Activated CD4-positive, alpha-beta T cell treated with anti-CD3 and anti-CD28 coated beads, Interleukin-2, Interleukin-6, amounts not matched to agents 100 ng/mL and 50 ng/mL, durations not matched to agents 16 hours and 8 hours (primary cell): ENCODE results near the gene GREB1.
A peak's percentile ranks its signal among the peaks of the same experiment; 100 is the strongest.

ENCODE experiments used
- DNase-seq: peaks from one replicate; pipeline ENCODE4 v3.0.0-alpha.2; 2020

Gene GREB1

DNA sequence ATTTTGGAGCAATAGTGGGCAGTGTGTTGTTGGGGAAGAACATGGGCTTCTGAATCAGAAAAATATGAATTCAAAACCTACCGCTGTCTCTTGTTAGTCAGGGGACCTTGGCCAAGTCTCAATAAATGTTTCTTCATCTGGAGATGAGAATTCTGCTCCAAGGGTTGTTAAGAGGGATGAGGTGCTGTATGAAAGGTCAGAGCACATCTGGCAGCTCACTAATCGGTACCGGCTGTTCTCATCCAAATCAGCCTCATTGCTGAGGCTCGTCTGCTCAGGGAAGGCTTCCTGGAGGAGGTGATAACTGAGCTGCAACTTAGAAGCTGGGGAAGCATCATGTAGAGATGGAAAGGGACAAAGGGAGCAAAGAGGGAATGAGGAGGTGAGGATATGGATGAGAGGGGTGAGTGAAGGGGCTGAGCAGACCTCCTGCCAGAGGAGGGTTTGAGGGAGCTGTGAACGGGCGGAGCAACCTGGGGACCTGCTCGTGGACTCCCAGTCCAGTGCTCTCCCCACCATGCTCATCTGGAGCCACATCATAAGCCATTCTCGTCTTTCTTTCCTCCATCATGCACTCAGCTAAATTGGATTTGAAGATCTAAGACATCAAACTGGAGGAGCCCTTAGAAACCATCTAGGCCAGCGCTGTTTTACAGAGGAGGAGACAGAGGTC is 47.4 kb downstream of the GREB1 start:
- DNase-seq = no peak

DNA sequence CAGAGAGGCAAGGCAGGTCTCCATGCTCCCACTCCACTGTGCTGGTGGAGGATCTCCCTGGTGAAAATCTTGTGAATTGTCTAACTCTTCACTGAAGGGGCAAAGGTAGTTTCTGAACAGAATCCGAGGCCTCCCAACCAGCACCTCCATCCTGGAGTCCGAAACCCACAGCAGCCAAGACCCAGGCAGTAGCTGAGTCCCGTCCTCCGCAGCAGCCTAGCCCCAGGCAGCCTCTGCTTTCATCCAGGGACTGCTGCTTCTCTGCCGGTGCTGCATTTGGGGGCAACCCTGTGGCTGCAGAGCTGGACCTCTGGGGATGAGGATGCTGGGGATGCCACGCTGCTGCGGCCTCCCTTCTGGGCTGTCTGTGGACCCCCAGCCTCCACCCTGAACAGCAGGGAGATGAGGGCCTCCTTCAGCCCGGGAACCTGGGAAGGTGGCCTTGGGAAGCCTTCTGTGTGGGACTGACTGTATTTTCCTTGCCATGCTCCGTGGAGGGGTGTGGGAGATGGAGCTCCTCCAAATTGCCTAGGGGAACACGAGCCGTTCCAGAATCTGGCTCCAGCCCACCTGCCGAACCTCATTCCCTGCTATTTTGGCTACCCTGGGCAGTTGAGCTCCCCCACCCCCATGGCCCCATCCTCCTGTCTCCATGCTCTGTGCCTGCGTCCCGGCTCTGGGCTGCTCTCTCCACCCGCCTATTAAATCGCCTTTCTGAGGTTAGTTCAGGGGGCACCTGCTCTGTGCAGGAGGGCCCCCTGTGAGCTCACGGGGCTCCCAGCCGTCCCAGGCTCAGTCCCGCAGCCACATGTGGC is 48.2 kb downstream of the GREB1 start:
- DNase-seq = no peak

DNA sequence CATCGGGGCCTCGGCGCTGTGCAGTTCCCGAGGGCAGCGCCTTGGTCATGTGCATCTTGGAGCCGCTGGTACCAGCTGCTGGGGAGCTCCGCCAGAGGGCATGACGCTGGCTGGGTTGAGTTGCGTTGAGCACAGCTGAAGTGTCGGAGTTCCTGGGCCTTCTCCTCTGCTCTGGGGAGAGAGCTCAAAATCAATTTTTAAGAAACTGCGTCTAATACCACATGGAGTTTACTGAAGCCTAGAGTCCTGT is 48.7 kb downstream of the GREB1 start:
- no peak for DNase-seq

DNA sequence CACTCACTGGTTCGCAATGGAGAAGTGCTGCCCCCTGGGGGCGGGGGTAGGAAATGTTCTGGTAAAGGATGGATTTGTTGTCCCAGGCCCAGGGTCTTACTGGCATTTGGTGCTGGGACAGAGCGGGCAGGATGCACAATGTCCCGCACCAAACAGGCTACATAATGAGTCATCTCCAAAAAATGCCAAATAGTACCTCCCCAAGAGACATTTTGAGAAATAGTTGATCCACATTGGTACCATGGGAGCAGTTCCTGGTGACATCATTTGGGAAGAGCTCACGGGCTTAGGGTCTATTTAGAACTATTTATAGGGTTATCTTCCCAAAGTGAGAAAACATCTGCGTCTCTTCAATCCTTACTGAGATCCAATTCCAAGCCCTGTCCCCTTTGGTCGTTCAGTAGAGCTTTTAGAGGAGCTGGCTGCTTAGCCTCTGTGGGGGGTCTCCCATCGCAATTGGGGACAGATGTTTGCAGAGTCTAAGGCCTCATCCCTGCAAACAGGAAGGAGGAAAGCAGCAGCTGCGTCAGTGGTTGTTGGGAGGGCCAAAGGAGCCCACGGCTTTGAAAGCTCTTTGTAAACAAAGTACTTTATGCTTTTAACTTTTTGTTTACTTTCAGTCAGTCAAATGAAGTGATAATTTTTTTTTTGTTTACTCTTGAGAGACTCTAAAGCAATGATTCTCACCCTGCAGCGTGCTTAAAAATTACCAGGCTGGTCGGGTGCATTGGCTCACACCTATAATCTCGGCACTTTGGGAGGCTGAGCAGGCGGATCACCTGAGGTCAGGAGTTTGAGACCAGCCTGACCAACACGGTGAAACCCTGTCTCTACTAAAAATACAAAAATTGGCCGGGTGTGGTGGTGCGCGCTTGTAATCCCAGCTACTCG is 49.3 kb downstream of the GREB1 start:
- DNase-seq = peak; percentile 79

DNA sequence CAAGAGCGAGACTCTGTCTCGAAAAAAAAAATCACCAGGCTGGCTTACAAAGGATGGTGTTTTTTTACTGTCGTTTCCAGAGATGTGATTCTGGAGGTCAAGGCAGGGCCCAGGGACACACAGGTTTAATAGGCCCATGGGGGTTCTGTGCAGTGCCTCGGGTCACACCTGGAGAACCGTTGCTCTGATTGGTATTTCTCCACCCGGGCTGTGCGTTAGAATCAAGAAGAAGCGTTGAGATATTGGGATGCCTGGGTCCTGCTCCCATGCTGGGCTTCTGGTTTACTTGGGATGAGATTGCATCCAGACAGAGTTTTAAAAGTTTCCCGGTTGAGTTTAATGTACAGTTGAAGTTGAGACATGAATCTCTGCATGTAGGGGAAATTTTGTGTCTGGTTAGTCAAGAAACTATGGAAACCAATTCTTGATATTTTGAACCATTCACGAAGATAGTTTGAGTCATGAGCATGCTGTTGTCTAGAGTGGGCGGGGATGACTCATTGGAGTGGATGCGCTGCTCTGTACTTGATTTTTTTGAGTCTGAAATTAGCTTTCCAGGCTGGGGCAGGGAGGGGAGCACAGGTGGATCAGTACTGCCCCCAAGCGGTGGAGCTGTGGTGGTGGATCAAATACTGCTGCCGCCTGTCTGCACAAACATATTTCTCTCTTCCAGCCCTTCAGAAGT is 50.1 kb downstream of the GREB1 start:
- peak; percentile 88 for DNase-seq

DNA sequence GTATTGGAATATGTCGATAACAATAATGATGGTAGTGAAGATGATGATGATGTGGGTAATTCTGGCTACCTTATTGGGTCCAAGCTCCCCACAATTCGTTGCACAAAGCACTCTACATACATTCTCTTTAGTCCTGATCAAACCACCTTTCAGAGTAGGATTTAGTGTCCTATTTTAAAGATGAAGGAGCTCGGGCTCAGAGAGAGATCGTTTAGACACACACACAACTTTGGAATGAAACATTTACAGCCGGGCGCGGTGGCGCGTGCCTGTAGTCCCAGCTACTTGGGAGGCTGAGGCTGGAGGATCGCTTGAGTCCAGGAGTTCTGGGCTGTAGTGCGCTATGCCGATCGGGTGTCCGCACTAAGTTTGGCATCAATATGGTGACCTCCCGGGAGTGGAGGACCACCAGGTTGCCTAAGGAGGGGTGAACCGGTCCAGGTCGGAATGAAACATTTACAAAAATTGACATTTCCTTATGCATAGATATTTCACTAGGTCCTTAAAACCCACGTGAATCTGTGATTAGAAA is 50.7 kb downstream of the GREB1 start:
- DNase-seq = no peak

DNA sequence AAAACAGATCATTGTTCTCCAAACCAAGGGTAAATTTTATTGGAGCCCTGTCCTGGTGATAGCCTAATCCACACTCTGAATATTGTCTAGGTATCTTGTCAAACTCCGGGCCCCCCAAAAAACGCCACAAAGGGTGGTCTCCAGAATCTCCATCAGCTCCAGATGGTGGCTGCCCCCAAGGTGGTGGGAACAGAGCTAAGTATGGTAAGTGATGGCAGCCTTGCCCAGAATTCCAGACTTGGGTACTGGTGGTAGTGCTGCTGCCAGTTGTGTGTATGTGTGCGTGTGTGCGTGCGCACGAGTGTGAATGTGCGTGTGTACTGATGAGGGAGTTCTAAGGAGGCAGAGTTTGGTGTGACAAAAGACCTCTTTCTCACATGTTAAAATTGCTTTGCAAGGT is 51.2 kb downstream of the GREB1 start:
- DNase-seq = no peak

DNA sequence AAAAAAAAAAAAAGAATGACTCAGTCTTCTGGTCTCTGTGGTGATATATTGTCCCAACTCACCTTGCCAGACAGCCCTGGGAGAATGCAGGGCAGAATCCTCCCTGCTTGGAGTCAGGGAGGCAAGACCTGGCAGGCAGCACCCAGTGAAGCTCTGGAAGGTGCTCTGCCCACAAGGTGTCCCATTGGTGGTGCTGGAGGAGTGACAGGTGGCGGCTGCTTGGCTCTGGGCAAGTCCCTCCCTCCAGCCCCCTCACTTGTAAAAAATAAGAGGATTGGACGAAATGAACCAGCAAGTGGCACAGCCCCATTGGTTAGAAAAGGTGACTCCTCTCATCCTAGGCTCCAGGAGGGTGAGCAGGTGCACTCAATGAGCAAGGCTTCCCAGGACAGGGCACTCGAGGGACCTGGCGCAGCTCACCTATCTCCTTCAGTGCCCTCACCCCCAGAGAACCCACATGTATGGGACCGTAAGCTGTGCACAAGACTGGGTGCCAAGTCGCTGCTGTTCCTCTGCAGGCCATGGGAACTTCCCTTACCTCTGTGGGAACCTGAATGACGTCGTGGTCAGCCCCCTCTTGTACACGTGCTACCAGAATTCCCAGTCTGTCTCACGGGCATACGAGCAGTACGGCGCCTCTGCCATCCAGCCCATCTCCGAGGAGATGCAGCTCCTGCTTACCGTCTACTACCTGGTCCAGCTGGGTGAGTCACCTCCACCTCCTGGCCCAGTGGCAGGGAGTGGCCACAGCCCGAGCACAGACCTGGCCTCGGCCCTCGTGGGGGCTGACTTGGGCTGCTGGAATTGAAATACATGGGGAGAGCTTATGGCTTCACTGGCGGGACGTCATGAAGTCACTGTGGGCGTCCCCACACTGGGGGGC is 54.6 kb downstream of the GREB1 start:
- no peak for DNase-seq

DNA sequence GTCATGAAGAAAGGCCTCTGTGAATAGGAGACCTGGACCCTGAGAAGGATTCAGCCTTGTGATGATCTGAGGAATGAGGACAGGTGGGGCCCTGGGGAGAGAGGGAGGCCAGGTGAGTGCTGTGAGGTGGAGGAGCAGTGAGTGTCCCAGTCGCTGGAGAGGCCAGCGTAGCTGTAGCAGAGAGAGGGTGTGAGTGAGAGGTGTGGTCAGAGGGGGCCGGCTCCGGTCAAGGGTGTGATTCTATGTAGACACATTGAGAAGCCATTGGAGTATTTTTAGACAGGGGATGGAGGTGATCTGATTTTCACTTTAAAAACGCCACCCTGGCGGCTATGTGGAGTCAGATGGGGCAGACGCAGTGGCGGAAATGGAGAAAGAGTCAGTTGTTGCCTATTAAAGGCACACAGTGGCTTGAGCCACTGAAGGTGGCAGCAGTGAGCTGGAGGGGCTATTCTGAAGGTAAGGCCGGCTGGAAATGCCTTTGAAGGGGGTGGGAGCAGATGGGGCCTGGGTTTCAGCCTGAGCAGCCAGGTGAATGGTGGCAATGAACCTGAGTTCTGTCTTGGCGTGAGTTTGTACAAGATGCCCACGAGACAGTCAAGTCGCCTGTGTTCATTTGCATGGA is 55.6 kb downstream of the GREB1 start:
- DNase-seq = no peak

DNA sequence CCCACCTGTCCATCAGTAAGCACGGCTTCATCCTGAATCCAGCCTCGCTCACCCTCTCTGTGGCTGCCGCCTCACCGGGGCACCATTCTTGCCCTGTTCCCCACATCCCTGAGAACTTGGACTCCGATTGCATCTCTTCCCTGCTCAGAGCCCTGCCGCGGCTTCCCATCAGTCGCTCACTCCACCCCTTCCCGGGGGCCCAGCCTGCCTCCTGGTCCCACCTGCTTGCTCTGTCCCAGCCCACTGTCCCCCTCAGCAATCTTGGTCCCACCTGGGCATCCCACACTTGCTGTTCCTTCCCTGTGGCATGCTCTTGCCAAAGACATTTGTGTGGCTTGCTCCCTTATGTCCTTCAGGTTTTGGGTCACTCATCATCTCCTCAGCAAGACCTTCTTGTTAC is 56.3 kb downstream of the GREB1 start:
- no peak for DNase-seq

DNA sequence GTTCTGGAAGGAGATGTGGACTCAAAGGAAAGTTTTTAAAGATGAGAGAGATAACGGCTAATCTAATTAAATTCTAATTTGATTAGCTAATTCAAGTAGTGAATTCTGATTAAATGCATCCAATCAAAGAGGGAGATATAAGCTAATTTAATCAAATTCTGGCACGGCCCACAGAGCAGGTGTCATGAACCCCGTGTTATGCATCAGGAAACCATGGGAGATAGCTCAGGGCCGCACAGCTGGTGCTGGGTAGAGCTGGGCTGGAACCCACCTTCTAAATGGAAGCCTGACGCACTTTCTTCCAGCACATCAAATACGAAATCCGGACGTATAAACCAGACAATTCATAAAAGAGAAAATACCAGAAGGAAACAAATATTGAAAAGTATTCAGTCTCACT is 57.2 kb downstream of the GREB1 start:
- no peak for DNase-seq

DNA sequence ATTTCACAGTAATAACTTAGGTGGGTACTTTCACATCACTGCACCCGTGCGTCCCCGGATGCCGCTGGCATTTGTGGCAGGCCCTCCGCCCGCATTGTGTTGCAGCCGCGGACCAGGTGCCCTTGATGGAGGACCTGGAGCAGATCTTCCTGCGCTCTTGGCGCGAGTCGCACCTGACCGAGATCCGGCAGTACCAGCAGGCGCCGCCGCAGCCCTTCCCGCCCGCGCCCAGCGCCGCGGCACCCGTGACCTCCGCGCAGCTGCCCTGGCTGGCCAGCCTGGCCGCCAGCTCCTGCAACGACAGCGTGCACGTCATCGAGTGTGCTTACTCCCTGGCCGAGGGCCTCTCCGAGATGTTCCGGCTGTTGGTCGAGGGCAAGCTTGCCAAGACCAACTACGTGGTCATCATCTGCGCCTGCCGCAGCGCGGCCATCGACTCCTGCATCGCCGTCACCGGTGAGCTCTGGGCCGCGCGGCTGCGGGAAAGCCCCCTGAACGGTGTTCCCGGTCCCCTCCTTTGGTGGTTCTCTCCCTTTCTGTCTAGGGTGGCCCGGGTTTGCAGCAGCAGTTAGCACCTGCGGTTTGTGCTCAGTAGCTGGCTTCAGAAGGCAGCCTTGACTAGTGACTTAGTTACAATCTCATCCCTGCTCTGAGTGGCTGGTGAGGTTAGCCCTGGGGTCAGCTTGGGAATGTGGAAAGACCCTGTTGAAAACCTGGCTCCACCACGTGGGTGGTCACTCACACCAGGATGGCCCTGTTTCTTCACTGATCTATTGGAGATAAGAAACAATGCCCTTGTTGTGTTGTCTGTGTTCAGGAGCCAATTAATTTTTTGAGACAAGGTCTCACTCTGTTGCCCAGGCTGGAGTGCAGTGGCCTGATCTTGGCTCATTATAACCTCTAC is 59.1 kb downstream of the GREB1 start:
- DNase-seq = no peak

DNA sequence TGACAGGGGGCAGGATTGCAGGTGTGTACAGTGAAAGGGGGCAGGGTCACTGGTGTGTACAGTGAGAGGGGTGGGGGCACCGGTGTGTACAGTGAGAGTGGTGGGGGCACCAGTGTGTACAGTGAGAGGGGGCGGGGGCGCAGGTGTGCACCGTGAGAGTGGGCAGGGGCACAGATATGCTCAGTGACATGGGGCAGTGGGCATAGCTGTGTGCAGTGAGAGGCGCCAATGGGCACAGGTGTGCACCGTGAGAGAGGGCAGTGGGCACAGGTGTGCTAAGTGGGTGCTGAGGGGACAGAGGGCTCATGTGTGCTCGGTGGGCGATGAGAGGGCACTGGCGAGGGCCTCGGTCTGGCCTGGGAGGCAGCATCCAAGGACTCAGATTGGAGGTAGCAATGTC is 63.0 kb downstream of the GREB1 start:
- no peak for DNase-seq

DNA sequence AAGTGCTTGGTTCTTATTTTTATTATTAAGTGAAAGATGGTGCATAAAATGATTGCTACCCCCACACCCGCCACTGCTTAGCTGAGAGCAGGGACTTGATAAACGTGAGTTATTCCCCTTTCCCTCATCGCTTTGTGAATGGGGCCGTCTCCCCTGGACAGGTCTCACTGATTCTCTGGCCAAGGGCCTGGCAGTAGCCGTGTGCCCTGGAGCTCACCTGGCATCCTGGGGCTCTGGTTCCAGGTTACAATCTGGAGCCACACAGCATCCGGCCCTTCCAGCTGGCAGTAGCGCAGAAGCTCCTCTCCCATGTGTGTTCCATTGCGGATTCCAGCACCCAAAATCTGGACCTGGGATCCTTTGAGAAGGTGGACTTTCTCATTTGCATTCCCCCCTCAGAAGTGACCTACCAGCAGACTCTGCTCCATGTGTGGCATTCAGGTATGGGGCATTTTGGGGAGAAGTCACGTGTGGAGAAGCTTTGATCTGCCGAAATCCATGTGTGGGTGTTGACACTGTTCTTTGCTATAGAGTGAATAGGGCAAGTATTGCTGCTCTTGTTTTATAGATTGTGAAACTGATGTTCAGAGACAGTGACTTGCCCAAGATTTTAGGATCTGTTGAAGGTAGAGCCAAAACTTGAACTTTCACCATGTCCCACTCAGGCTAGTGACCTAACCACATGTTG is 63.8 kb downstream of the GREB1 start:
- no peak for DNase-seq

DNA sequence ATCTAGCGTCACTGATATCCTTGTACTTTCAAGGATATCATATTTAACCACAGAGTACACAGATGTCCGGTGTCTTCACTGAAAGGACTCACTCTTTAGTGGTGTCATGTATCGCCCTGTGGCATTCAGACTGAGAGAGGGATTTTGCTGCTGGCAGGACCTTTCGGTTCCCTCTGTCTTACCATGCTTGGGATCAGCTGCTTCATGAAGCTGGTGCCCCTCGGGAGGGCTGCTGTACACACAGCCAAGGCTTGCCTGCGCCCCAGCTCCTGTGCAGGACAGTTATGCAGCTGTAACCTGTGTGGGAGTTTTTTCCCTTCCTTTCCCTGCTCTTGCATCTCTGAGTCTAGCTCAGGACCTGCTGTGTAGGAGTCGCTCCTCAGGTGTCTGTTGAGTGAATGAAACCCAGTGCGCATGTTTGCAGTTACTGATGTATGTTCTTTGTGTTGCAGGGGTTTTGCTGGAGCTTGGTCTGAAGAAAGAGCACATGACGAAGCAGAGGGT is 64.4 kb downstream of the GREB1 start:
- DNase-seq = no peak

DNA sequence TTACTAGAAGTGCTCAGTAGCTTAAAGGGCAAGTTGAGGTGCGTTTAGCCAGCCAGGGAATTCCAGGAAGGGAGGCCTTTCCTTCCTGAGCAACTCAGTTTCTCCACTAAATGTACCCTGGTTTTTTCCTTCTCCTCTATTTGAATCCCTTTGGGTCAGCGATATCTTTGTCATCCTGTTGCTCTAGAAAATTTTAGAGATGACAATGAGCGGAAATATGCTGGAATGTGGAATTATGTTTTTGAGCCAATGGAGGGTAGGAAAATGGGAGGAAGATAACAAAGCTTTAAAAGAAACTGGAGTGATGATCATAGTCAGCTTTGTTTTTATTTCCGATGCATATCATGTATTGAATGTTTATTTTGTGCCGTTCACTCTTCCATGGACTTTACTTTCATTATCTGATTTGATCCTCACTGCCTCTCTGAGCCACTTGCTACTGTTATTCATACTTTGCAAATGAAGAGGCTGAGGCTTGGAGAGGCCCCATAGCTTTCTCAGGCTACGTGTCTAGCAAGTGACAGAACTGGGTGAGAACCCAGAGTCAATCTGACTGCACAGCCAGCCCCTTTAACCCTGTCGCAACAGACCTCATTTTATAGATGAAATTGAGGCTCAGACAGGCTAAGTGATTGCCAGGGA is 68.8 kb downstream of the GREB1 start:
- DNase-seq = no peak

DNA sequence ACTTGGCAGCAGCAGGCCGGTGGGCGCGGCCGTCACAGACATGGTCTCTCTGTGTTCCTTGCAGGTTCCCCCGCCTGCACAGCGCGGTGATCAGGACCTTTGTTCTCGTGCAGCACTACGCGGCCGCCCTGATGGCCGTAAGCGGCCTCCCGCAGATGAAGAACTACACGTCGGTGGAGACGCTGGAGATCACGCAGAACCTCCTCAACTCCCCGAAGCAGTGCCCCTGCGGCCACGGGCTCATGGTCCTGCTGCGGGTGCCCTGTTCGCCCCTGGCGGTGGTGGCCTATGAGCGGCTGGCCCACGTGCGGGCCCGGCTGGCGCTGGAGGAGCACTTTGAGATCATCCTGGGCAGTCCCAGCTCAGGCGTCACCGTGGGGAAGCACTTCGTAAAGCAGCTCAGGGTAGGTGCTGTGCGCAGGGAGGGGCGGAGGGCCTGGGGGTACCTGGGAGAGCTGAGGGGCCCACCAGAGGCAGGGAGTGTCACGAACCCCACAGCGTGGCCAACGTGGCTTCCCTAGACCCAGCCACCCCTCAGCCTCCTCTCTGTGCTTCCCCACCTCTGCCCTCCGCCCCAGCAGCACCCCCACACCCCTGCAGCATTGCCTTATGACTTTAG is 76.9 kb downstream of the GREB1 start:
- no peak for DNase-seq

DNA sequence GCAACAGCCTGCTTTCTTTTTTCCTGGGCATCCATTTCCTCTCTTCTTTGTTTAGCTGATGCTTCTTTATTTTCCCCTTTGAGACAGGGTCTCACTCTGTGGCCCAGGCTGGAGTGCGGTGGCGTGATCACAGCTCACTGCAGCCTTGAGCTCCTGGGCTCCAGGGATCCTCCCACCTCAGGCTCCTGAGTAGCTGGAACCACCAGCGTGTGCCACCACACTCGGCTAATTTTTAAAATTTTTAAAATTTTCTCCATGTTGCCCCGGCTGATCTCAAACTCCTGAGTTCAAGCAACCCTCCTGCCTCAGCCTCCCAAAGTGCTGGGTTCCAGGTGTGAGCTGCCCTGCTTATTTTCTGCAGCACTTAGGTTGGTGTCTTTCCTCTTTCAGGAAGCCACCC is 77.4 kb downstream of the GREB1 start:
- no peak for DNase-seq
